CD4-positive, alpha-beta memory T cell (primary cell): Measurements from ENCODE around the gene CFAP300. TPM values are rescaled to one million over a fixed set of nuclear protein-coding genes. Genes with fewer than 3 reads are reported as not detected.

ENCODE experiments used
- polyA plus RNA-seq, 2 donors: library from polyadenylated mRNA; unstranded; fragments of 300-500 nt; fragmentation: Illumina TruSeq; gene quantifications; one replicate each; pipeline ENCODE4 v1.2.3, GENCODE V29; 2021
- total RNA-seq, 2 experiments: library from RNA; stranded (reverse); gene quantifications; one replicate each; pipeline ENCODE4 v1.2.3, GENCODE V29; 2021

Gene CFAP300
- total and polyA plus RNA-seq, 4 experiments from 2014 or later: not detected

Other genes starting within 250 kb of the CFAP300 start
- gene CEP126, start 132.4 kb upstream of the CFAP300 start, total RNA-seq: 1 to 10 TPM; 2.4 to 2.6 TPM
- gene CEP126, start 132.4 kb upstream of the CFAP300 start, polyA plus RNA-seq: under 1 TPM; 0.13 to 0.71 TPM
- gene ANGPTL5, start 130.9 kb upstream of the CFAP300 start, total RNA-seq: not detected
- not detected for gene ANGPTL5, start 130.9 kb upstream of the CFAP300 start, polyA plus RNA-seq
- under 1 TPM; 0.44 to 0.75 TPM for gene YAP1, start 63.0 kb downstream of the CFAP300 start, total RNA-seq
- gene YAP1, start 63.0 kb downstream of the CFAP300 start, polyA plus RNA-seq: not detected